K562 (cell line): ENCODE data around the gene SHFL. TPM values are rescaled to one million over a fixed set of nuclear protein-coding genes. Genes with fewer than 3 reads are reported as not detected.

Source experiments
- ATAC-seq: fragments of 200-7000 bp; cut with Tn5 transposase; 3 replicates; pipeline ENCODE4 v1.9.1; 2020; ENCODE audit warnings: moderate library complexity
- BruUV-seq: library from RNA; stranded (reverse); fragments of 400-500 nt; replicated peaks from 2 replicates; lab custom pipeline; 2021; lab: Mats Ljungman, UMichigan
- CTCF ChIA-PET: fragments of 300-600 bp; formaldehyde crosslinking; extraction: SDS; loops from one replicate; lab custom pipeline; 2021; ENCODE audit warnings: low intra/inter-chr PET ratio; lab: Yijun Ruan, JAX
- POLR2A ChIA-PET: fragments of 300-600, 350-650 bp; sonication (Branson Sonifier 250); formaldehyde crosslinking; extraction: SDS; loops from one replicate; lab custom pipeline; 2021; ENCODE audit warnings: antibody characterized with exemption, inconsistent platforms; lab: Yijun Ruan, JAX
- DNase-seq, 4 experiments: peaks; one replicate each; pipeline versions ENCODE4 v3.0.0 to v3.0.0-alpha.2; 2011 to 2018; ENCODE audit warnings: low spot score in 3 of 4, mixed read lengths in 3 of 4; ENCODE audit errors: extremely low read depth in 1 of 4
- FAIRE-seq: peaks from 2 replicates; lab custom pipeline; 2011; peaks lifted over from hg19 to GRCh38; lab: Jason Lieb, UNC
- H2AFZ ChIP-seq: 2 replicates; pipeline ENCODE4 v1.6.0; 2011; ENCODE audit warnings: low read depth, low read length, control low read depth, inconsistent platforms
- H3K27ac ChIP-seq: fragments of 200-600 bp; 3 replicates; pipeline ENCODE4 v1.8.0; 2011; ENCODE audit warnings: low read depth, mild to moderate bottlenecking, control low read depth, inconsistent platforms, low read length, moderate library complexity, mixed read lengths; ENCODE audit errors: extremely low read depth
- H3K27me3 ChIP-seq, 2 experiments: fragments of 300-600 bp in 1 of 2; 2 replicates in 1 of 2; 3 replicates in 1 of 2; pipeline versions ENCODE4 v1.6.0 to v1.8.0; 2011; ENCODE audit warnings: inconsistent platforms in 2 of 2, low read length in 2 of 2, mild to moderate bottlenecking in 1 of 2, mixed read lengths in 1 of 2, moderate library complexity in 1 of 2; ENCODE audit not compliant: control insufficient read depth in 2 of 2, insufficient read depth in 2 of 2
- H3K36me3 ChIP-seq: fragments of 300-600 bp; 3 replicates; pipeline ENCODE4 v1.8.0; 2011; ENCODE audit warnings: mild to moderate bottlenecking, low read length, inconsistent platforms; ENCODE audit not compliant: control insufficient read depth, insufficient read depth
- H3K4me1 ChIP-seq, 2 experiments: fragments of 200-600 bp in 1 of 2; replicated peaks in 1 of 2; 2 replicates in 1 of 2; 3 replicates in 1 of 2; pipeline versions ENCODE4 v1.5.1 to v1.8.0; 2011; ENCODE audit warnings: inconsistent platforms in 2 of 2, low read length in 2 of 2, mild to moderate bottlenecking in 1 of 2, mixed read lengths in 1 of 2, moderate library complexity in 1 of 2; ENCODE audit not compliant: control insufficient read depth in 2 of 2, insufficient read depth in 2 of 2
- H3K4me2 ChIP-seq: 2 replicates; pipeline ENCODE4 v1.6.1; 2011; ENCODE audit warnings: low read length, control low read depth, inconsistent platforms, mixed read lengths; ENCODE audit not compliant: insufficient read depth
- H3K4me3 ChIP-seq: fragments of 200-600 bp; sonication (generic), shearing (Covaris generic); 2 replicates; pipeline ENCODE4 v1.5.1; 2016; ENCODE audit warnings: control low read depth, inconsistent platforms
- H3K79me2 ChIP-seq: fragments of 200-600 bp; 3 replicates; pipeline ENCODE4 v1.8.0; 2011; ENCODE audit warnings: low read length, inconsistent platforms; ENCODE audit not compliant: control insufficient read depth, insufficient read depth
- H3K9ac ChIP-seq, 2 experiments: 2 replicates each; pipeline versions ENCODE4 v1.6.0 to v1.6.1; 2011; ENCODE audit warnings: low read depth in 2 of 2, low read length in 2 of 2, control low read depth in 1 of 2, inconsistent platforms in 1 of 2, mild to moderate bottlenecking in 1 of 2, mixed read lengths in 1 of 2; ENCODE audit not compliant: insufficient read depth in 1 of 2
- H3K9me1 ChIP-seq: one replicate; pipeline ENCODE4 v1.6.0; 2011; ENCODE audit warnings: inconsistent platforms, mild to moderate bottlenecking, low read length, moderate library complexity; ENCODE audit not compliant: control insufficient read depth, insufficient read depth
- H3K9me3 ChIP-seq: replicated peaks from 2 replicates; pipeline ENCODE4 v1.5.1; 2011; ENCODE audit warnings: low read depth, low read length, inconsistent platforms; ENCODE audit not compliant: control insufficient read depth, insufficient read depth
- H4K20me1 ChIP-seq: replicated peaks from 2 replicates; pipeline ENCODE4 v1.6.1; 2011; ENCODE audit warnings: low read length, inconsistent platforms, mixed read lengths; ENCODE audit not compliant: control insufficient read depth, insufficient read depth
- BCOR ChIP-seq: fragments of 450-650 bp; IDR thresholded peaks from 2 replicates; pipeline ENCODE4 v1.6.1; 2016
- FOXA3 ChIP-seq, 2 experiments: fragments of 450-650 bp in 1 of 2; sonication (generic) in 1 of 2; formaldehyde crosslinking; IDR thresholded peaks in 1 of 2; conservative IDR thresholded peaks in 1 of 2; 2 replicates each; pipeline versions ENCODE4 v1.4.0 to v1.8.0; 2020 to 2022; ENCODE audit warnings: mild to moderate bottlenecking in 2 of 2, missing genetic modification reagents in 1 of 2
- FOXJ3 ChIP-seq: sonication (generic); formaldehyde crosslinking; IDR thresholded peaks from 2 replicates; pipeline ENCODE4 v1.4.0; 2020; ENCODE audit warnings: mild to moderate bottlenecking, missing genetic modification reagents
- KAT2B ChIP-seq: IDR thresholded peaks from one replicate; pipeline ENCODE4 v1.6.1; 2012; ENCODE audit warnings: low read depth, mild to moderate bottlenecking, control low read depth, inconsistent platforms, low read length, moderate library complexity
- MYNN ChIP-seq, 2 experiments: sonication (generic); formaldehyde crosslinking in 1 of 2; IDR thresholded peaks; 2 replicates each; pipeline versions ENCODE4 v1.5.0 to v1.6.1; 2016 to 2020; ENCODE audit warnings: antibody characterized with exemption in 1 of 2, missing genetic modification reagents in 1 of 2
- NCOA2 ChIP-seq, 2 experiments: fragments of 450-650 bp; IDR thresholded peaks; 2 replicates each; pipeline ENCODE4 v1.6.1; 2018; ENCODE audit warnings: mild to moderate bottlenecking in 2 of 2, moderate library complexity in 1 of 2; ENCODE audit not compliant: partially characterized antibody in 2 of 2
- PRDM10 ChIP-seq: fragments of 450-650 bp; IDR thresholded peaks from 2 replicates; pipeline ENCODE4 v1.6.1; 2018; ENCODE audit not compliant: partially characterized antibody
- RBM25 ChIP-seq: fragments of 200-400 bp; formaldehyde crosslinking; IDR thresholded peaks from 2 replicates; pipeline ENCODE4 v1.6.1; 2018; ENCODE audit warnings: low read length, low read depth, moderate library complexity; ENCODE audit not compliant: severe bottlenecking
- SMARCC2 ChIP-seq: fragments of 450-650 bp; IDR thresholded peaks from 2 replicates; pipeline ENCODE4 v1.6.1; 2017; ENCODE audit warnings: antibody characterized with exemption, moderate library complexity, mild to moderate bottlenecking, low read depth
- ZNF124 ChIP-seq: sonication (generic); formaldehyde crosslinking; IDR thresholded peaks from 2 replicates; pipeline ENCODE4 v1.8.1; 2022; ENCODE audit warnings: missing genetic modification reagents
- ZNF263 ChIP-seq: sonication (generic); formaldehyde crosslinking; IDR thresholded peaks from 2 replicates; pipeline ENCODE4 v1.8.0; 2022; ENCODE audit warnings: mild to moderate bottlenecking, missing genetic modification reagents, borderline replicate concordance
- ZNF408 ChIP-seq: fragments of 250-450 bp; sonication (Bioruptor Pico); IDR thresholded peaks from 2 replicates; pipeline ENCODE4 v1.4.0; 2020; ENCODE audit warnings: low read depth, mild to moderate bottlenecking, moderate library complexity
- ZNF766 ChIP-seq: fragments of 200-800 bp; sonication (Bioruptor generic); conservative IDR thresholded peaks from 2 replicates; pipeline ENCODE4 v1.6.1; 2016; ENCODE audit warnings: missing genetic modification characterization, missing compliant biosample characterization
- WGBS: fragments of 100-300 bp; shearing (Covaris generic); methylation state at CpG from one replicate; pipeline ENCODE4 v1.1.6; 2016; ENCODE audit warnings: low coverage, mixed read lengths; ENCODE audit not compliant: insufficient coverage; ENCODE audit errors: missing lambda C conversion rate; 5-methylcytosine and 5-hydroxymethylcytosine counted together
- in situ Hi-C: fragments of 300-500 bp; cut with MboI; formaldehyde crosslinking; loops from 4 replicates; pipeline ENCODE4 v1.15.0; 2018; ENCODE audit warnings: inconsistent platforms, mixed read lengths
- intact Hi-C: fragments of 100-400 bp; cut with micrococcal nuclease; formaldehyde crosslinking; loops from 2 replicates; pipeline ENCODE4 v1.14.2; 2022
- polyA plus RNA-seq, 8 experiments: library from polyadenylated mRNA; depleted of rRNA in 4 of 8; stranded (reverse) in 5 of 8; unstranded in 3 of 8; fragments of >200 nt; fragmentation: Nextera tagmentation in 2 of 8; fragmentation: Illumina TruSeq in 1 of 8; extraction: Ambion mirVana in 2 of 8; extraction: Trizol in 1 of 8; gene quantifications; 2 replicates each; pipeline versions ENCODE4 v1.2.1 to v1.2.3, GENCODE V29; 2011 to 2014; ENCODE audit warnings: inconsistent platforms in 1 of 8, missing spikeins in 1 of 8
- total RNA-seq, 7 experiments: library from RNA; depleted of rRNA in 6 of 7; stranded (reverse); fragments of >200 nt in 6 of 7; fragmentation: Illumina TruSeq in 2 of 7; extraction: Trizol in 2 of 7; gene quantifications; 2 replicates each; pipeline versions ENCODE4 v1.2.1 to v1.2.3, GENCODE V29; 2011 to 2021; ENCODE audit warnings: low replicate concordance in 1 of 7

SHFL gene
- total and polyA plus RNA-seq, 9 of the 15 experiments (the other 6 are each of a cell fraction or from before 2014, with no cell fraction given) = 1.5 to 25.7 (median 13.0) TPM

DNA sequence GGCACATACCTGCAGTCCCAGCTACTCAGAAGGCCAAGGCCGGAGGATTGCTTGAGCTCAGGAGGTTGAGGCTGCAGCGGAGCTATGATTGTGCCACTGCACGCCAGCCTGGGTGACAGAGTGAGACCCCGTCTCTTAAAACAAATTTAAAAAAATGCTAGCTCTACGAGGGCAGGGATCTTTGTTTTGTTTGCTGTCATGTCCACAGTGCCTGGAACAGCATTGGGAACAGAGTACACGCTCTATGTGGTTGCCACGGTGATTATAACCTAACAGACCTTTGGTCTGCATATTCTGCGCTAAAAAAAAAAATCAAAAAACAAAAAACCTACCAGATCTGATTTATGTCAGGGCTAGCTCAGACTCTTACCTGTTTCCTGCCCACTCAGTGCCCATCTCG is 2.2 kb upstream of the SHFL start:
- ATAC-seq (no peak), DNase-seq (no peak), FAIRE-seq (no peak)
- intact Hi-C loops (no loop called here), in situ Hi-C loops (no loop called here)
- H3K9ac ChIP-seq = no peak overlapping the region
- peaks cover 0 to 2% of the 10 kb centered on the region in 2 experiments; a peak in 3 of 5 replicates for H3K27me3 ChIP-seq
- H3K4me3 ChIP-seq = no peak overlapping the region
- ChIA-PET CTCF (no interaction called here), POLR2A (interaction anchor here (1.1 to 1.6 kb wide), 3 partner anchors 9 to 22 kb away, joined by 3 to 4 read pairs (median 3); partner anchors contain the start of gene PPAN)
- H3K9me3 ChIP-seq = no peaks in the 10 kb centered on the region
- BruUV-seq = no TSS peak
- peaks cover 0 to 20% of the 10 kb centered on the region in 2 experiments; a peak in 2 of 5 replicates for H3K4me1 ChIP-seq
- H2AFZ ChIP-seq = no peak overlapping the region
- no peaks in the 10 kb centered on the region for H4K20me1 ChIP-seq
- no peaks in the 10 kb centered on the region for H3K36me3 ChIP-seq
- H3K27ac ChIP-seq = no peak overlapping the region
- 50% methylated on average over 9 of the region's 9 CpGs for WGBS
- no peaks in the 10 kb centered on the region for H3K9me1 ChIP-seq
- TF ChIP-seq MYNN (IDR thresholded peaks at IDR 0.05) = no peak
- no peak for TF ChIP-seq MYNN (CRISPR knock-in tag; IDR thresholded peaks at IDR 0.05)
- TF ChIP-seq NCOA2 (IDR thresholded peaks at IDR 0.05; ENCODE audit: partially characterized antibody in 2 of 2) = no peak
- TF ChIP-seq BCOR = 0 out of 2 replicates have a peak, but pooled peaks have one; percentile 39
- TF ChIP-seq FOXJ3 (CRISPR knock-in tag) = no peak
- TF ChIP-seq SMARCC2 = no peak
- TF ChIP-seq ZNF124 (CRISPR knock-in tag) = no peak
- no peak for TF ChIP-seq ZNF408 (CRISPR knock-in tag)
- no peak for TF ChIP-seq ZNF766 (CRISPR knock-in tag)
- TF ChIP-seq ZNF263 = no peak
- TF ChIP-seq FOXA3 (CRISPR knock-in tag; conservative IDR thresholded peaks at IDR 0.05 in 1 of 2, IDR thresholded peaks at IDR 0.05 in 1 of 2) = no peak
- peak; percentile 64 for TF ChIP-seq RBM25
- no peak for TF ChIP-seq KAT2B
- TF ChIP-seq PRDM10 = no peak
- H3K79me2 ChIP-seq = peaks cover 3% of the 10 kb centered on the region; the same call in 1 of the 3 replicates
- H3K4me2 ChIP-seq = no peak overlapping the region
